GM21528 (cell line): ENCODE data around the gene SDHAF2.
"Not testable (repeated sequence)": the region's sequence is repeated elsewhere in the genome, so short reads cannot be mapped to it uniquely, and the experiment has no call there.

Source experiments
- ATAC-seq: cut with Tn5 transposase; IDR thresholded peaks from one replicate; pipeline ENCODE4 v1.9.1; 2021; ENCODE audit warnings: mild to moderate bottlenecking, moderate library complexity; ENCODE audit not compliant: unreplicated experiment, low FRiP score

SDHAF2 gene

DNA sequence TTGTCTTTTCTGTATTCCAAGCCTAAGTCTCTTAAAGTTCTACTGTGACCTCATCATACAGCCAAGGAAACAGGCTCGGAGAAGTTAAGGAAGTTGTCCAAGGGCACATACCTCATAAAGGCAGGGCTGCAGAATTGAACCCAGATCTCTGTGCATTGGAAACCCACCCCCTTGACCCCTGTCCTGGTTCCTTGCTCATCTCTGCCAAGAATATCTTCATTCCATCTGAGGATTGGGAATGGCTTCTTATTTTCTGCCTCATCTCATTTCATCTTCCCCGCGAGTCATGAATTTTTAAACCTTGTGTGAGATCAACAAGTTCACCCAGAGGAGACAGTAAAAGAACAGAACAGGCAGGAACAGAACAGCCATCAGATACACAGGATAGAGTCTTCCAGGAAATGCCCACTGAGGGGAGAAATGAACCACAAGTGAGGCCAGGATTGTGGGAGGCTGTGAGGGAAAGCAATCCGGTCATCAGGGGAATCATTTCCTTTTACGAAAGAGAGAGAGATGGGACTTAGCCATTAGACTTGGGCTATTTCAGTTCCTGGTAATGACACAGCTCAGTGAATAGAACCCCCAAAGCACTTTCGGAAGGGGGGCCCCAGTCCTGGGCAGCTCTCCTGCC is 44.2 kb downstream of the SDHAF2 start:
- no peak for ATAC-seq

DNA sequence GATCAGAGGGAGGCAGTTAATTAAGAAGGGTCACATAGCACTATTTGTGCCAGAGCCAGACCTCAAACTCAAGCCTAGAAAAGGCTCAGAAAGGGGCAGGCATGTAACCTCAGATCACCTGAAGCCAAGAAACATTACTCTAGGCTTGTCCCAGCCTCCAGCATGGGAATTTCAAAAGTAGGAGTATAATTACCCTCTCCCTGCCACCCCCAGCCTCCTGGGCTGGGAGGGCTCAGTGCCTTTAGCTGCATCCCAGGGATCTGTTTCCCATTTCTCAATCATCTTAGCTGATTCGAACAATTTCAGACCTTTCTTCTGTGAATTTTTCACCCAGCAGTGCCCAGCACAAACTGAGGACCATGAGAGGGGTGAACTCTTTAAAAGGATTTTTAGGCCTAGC is 45.5 kb downstream of the SDHAF2 start:
- no peak for ATAC-seq

DNA sequence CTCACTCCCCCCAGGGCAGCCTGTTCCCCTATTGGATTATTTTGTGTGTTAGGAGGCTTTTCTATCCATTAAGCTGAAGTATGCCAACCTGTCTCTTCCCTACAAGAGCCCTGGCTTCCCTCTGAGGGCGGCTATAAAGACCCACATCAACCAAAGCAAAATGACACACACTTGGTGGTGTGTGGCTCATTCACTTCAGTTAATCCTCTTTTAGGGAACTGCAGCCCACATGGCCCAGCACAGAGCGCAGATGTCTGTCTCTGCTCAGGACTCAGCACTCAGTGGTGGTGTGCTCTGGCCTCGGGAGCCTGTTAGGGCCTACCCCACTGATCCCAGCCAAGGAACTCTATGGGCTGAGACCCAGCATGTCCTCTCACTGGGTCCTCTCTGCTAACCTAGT is 46.4 kb downstream of the SDHAF2 start:
- no peak for ATAC-seq

DNA sequence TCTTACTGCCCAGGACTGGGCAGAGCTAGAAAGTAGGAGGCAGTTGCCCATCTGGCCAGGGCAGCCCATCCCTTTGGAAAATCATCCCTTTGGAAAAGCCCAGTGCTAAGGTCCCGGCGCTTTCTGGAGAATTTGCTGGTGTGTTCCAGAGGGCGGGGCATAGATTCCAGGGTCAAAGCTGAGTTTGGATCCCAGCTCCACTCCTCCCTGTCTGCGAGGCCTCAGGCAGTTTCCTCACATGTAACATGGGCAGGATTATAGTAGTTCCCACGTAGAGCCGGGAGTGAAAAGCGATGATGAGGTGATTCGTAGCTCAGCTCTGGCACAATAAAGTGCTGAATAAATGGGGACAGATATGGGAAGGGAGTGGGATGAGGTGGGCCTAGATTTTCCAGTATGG is 47.2 kb downstream of the SDHAF2 start:
- no peak for ATAC-seq

DNA sequence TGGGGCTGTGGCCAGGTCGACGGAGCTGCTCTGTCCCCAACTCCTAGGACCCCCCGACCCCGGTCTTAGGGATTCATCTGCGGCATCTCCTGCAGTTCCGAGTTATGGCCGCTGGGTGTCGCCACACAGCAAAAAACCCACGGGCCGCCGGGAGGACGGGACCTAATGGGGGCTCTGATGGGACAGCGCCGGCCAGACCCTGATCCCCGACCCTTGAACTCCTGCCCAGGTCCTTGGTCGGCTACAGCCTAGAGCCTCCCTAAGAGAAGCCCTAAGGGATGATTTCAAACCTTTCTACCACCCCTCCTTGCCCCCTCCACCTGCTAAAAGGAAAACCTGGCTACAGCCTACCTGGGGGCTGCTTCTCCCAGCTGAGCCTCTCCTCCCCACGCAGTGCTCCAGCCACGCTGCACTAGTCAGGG is 47.8 kb downstream of the SDHAF2 start:
- no peak for ATAC-seq

DNA sequence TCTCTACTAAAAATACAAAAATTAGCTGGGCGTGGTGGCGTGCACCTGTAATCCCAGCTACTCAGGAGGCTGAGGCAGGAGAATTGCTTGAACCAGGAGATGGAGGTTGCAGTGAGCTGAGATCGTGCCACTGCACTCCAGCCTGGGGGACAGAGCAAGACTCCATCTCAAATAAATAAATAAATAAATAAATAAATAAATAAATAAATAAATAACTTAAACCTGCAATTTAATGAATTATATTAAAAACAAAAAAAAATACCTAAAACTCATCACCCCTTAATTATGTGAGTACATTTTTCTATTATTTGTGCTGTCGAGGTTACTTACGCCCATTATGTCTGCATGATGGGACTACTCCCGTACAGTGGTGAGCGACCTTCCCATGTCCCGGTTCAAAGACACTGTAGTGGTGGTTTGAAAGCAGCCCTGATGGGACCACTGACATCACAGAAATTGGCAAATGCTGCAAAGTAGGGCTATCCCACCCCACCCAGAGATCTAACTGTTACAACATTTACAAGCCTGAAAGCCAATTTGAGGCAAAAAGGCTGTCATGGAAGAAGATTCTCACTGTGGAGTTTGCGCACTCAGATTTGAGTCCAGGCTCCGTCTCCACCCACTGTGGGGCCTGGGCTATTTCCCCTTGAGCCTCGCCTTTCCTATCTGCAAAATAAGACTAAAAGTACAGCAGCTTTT is 49.6 kb downstream of the SDHAF2 start:
- ATAC-seq, result not testable (repeated sequence)

DNA sequence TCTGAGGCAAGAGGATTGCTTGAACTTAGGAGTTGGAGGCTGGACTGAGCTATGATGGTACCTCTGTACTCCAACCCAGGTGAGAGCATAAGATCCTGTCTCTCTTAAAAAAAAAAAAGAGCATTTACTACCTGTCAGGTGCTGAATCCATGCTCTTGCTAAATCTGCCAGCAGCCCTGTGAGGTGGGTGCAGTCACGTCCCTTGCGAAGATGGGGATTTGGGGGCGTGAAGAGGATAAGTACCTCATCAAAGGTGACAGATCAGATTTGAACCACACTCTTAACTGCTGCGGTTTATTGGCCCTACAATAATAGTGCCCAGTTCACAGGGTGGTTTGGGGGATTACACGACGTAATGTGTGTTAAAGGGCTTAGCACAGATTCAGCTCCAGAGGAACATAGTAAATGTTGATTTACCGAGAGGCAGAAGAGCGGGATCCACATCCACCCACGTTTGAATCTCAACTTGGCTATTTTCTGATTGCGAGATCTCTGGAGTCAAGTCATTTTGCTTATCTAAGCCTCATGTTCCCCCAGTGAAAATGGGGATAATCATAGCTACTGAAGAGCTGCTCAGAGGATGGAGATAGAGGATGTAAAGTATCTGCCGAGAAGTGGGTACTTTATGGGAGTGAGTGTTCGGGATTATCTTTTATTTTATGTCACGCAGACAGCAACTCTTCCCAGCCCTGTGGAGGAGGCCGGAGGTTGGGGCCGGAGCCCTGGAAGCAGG is 50.5 kb downstream of the SDHAF2 start:
- ATAC-seq, result no peak

DNA sequence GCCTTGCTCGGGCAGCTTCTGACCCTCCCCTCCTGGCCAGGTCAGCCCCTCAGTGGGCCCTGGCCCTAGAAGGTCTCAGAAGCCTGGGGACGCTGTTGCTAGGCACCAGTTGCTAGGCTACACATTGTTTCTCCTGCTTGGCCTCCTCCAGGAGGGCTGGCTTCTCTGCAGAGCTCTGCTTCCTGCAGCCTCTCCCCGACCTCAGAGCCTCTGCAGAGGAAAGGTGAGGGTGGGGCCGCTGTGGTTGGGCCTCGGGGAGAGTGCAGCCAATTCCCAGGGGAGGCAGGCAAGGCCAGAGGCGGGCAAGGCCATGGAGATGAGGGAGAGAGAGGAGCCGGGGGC is 51.0 kb downstream of the SDHAF2 start:
- ATAC-seq, result no peak

DNA sequence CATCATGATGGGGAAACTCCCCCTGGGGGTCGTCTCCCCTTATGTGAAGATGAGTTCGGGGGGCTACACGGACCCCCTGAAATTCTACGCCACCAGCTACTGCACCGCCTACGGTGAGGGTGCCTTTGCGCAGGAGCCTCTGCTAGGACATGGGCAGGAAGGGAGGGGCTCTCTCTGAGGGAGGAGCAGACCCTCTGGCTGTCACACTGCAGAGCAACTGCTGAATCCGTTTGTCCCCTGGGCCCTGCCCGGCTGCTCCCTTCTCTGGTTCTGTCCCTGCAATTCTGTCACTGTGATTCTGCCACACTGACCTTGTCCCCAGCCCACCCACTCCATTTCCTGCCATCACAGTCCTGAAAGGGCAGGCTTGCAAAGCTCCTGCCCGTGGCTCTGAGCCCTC is 51.9 kb downstream of the SDHAF2 start:
- ATAC-seq, result no peak

DNA sequence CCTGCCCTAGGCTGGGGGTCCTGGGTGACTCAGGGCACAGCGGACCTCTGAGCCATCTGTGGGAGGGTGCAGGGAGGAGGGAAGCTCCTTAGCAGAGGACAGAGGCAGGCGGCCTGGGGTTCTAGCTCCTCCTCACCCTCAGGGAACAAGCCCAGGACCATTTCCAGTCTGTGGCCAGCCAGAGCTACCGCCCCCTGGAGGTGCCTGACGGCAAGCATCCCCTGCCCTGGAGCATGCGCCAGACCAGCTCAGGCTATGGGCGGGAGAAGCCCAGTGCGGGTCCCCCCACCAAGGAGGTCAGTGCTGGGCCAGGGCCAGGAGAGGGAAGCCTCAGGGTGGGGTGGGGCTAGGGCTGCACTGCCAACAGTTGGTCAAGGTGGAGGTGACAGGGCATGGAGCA is 52.6 kb downstream of the SDHAF2 start:
- ATAC-seq, result no peak

DNA sequence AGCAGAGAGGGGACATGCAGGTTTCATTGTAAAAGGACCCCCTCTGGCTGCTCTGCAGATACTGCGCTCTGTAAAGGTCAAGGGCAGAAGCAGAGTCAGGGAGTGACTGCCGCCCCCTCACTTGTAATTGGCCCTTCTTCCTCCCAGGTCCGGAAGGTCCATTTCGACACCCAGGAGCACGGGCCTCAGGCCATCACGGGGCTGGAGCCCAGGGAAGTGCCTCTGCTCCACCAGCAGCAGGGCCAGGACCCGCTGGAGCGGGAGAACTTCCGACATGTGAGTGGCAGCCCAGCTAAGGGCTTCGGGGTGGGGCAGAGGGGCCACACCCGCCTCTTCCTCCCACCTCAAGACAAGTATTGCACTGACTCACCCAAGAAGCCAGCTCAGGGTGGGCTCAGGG is 54.6 kb downstream of the SDHAF2 start:
- ATAC-seq, result no peak

DNA sequence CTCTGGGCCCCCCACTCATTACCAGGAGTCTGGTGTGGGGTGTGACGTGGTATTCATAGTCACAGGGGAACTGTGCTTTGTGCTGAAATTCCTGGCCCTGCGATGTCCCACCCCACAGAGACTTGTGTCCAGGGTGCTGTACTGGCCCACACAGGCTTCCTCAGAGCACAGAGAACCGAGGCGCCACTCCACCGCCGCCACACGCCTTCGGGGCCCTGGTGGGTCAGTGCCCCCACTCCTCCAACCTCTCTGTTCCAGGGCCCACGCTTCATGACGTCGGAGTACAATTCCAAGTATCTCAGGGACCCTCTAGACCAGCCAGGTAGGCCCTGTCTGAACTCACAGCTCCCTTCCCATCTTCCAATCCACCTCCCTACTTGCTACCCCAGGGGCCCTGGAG is 55.2 kb downstream of the SDHAF2 start:
- no peak for ATAC-seq

DNA sequence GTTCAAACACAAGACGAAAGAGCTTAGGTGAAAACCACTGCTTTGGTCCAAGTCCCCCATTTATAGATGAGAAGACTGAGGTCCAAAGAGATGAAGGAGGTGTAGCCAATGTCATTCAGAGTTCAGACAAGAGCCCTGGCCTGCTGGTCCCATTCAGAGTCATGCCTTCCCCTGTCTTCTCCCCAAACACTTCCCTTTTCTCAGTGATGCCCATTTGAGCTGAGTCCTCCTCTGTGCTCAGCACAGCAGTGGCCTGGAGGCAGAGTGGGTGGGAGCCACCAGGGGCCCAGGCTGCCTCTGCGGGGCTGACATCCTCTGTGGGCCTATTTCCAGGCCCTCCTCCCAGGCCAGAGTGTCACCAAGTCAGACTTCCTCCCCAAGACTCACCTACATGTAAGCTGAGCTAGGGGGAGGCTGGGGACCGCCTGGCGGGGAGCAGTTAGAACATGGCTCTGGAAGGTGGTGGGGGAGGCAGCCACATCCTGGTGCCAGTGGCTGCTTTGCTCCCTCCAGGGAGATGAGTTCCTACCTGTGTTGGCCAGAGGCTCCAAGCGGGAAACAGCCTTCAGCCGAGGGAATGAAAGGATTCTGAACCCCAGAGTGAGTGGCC is 56.2 kb downstream of the SDHAF2 start:
- ATAC-seq, result no peak

DNA sequence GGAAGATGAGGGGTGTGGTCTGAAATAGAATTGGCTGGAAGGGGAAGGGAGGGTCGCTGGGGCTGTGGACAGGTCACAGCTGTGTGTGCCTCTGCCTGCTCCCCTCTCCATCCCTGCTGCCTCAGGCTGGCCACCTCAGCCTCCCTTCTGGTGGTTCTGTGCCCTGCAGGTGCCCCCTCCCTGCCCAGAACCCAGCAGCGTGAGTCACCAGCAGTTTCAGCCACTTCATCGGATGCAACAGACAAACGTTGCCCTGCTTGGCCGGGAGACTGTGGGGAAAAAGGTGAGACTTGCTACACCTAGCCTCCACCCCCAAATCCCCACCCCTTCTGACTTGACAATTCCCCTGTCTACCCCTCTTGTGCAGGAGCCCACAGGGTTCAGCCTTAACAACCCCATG is 56.9 kb downstream of the SDHAF2 start:
- ATAC-seq, result no peak

DNA sequence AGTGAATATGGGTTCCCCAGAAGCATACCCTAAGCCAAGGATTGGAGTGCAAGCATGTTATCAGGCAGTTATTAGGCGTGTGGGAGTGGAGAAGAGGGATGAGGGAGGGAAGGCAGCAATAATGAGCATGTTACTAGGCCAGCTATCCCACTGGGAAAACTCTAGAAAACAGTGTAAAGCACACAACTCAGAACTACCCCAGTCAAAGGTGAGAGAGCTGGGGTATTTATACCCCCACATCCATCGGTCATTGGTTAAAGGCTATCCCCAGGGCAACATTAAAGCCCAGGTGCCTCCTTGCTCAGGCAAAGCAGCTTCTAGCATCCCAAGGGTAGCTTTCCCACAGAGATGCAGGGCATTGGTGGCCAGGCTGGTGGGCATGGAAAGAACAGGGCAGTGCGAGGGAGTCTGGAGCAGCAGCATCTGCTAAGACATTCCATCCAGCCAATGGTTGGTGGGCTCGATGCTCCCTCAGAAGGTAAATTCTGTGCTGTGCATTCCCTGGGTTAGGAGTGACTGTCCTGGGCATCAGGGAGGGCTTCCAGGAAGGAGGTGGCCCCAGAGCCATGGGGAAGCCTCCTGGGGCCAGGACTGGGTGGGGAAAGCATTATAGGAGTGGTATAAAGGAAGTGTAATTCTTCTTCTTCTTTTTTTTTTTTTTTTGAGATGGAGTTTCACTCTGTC is 57.6 kb downstream of the SDHAF2 start:
- no peak for ATAC-seq

DNA sequence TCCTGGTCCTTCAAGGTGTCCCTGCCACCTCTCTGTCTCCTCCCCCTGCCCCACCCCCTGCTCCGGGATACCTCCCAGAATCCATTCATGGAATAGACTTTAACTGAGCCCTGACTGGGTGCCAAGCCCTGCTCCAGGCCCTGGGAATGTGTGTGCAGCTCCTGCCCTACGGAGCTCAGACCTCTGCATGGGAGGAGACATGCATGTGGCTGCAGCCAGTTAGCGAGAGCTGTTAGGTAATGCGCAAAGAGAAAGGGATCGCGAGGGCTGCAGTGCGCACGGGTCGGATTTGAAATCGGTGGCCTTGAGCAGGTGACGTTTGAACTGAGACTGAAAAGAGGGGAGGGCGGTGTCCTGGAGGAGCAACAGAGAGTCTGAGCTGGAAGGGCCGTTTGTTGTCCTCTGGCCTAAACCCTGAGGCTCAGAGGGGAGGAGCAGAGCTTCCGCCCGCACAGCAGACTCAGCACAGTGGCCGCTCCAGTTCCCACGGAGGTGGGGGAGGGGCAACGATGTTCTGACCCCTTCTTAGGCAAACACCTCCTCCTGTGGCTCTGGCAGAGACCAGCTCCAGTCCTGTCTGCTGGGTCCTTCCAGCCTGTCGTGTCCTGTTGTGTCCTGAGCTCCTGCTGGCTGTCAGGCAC is 58.8 kb downstream of the SDHAF2 start:
- ATAC-seq, result no peak

DNA sequence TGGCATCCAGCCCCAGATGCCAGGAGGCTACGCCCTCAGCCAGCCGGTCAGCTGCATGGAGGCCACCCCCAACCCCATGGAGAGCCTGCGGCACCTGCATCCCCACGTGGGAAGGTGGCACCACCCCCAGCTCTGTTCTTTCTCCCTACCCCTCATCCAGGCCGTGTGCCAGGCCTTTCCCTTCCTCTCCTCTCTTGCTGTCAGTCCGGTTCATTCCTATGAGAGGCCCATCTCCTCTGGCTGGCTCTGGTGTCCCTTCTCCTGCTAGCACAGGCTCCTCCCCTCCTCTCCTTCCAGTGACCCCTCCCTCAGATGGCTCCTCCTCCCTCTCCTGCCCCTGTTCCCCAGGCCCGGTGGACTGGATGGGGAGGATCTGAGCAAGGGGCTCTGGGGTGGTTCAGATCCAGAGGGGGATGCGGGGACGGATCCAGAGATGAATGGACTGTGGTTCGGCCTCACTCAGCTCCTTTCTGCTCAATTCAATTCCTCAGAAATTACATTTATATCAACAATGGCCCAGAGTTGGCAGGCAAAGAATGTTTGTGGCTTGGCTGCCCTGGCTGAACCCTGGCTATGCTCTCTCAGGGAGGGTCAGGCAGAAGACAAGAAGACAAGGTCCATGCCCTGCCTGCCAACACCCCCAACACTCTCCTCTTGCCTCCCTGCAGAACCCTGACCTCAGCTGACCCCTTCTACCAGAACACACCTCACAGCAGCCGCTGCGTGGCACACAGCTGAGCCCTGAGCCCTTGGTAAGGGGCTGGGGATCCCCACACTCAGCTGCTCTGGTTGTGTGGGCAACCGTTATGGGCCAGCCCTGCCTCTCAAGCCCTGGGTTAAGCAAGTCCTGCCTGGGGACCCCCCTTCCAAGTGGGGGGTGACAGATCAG is 60.2 kb downstream of the SDHAF2 start:
- no peak for ATAC-seq

DNA sequence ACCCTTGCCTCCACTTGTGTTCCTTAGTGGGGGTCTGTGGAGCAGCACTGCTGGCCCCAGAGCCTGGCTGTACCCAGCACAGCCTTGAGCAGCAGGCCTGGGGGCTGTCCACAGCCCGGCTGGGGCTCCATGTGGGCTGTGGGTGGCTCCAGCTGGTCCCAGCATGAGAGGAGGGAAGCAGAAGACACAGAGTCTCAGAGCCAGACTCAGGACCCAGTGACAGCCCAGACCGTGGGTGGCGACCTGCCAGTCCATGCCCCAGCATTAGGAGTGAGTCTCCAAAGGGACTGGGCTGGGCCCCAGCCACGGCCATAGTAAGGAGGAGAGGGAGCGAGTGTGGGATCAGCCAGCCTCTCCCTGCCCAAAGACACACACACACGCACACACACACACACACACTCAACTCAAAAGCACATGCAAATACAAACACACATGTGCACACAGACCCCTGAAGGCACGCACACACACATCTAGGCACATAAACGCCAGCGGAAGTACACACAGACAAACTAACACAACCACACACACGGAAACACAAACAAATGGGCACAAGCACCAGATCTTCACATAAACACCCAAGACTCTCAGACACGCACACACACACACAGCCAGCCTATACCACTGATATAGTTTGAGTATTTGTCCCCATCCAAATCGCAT is 61.9 kb downstream of the SDHAF2 start:
- no peak for ATAC-seq

DNA sequence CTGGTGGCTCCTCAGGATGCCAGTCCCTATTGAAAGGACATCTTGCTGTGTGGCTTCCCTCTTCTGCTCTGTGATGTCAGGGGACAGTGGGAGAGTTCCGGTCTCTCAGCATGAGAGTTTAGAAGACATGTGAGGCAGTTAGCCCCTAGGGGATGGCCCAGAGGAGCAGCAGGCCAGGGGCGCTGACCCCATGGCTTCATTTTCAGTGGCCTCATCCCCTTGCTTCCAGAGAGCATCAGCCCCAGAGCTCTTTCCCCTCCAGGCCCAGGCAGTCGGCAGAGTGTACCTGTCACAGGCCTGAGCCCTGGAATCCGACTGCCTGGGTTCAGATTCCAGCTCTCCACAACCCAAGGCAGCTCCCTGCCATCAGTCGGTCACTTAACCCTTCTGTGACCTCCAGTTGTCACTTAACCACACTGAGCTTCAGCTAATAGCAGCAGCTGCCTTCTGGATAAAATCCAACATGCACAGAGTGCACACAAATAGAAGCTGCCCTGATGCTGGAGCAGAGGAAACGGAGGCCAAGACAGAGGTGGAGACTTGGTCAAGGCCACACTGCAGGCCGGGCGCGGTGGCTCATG is 64.5 kb downstream of the SDHAF2 start:
- ATAC-seq, result no peak
